Stimulated activated memory B cell treated with anti-CD40 and anti-IgM and Interleukin-4, amounts not matched to agents 10 μg/mL and 1 μg/mL and 100 μg/mL, for 72 hours (primary cell): ENCODE measurements around the gene ITGB3.

Experiments used
- ATAC-seq: fragments of 150-1000 bp; cut with Tn5 transposase; 2 replicates; pipeline ENCODE4 v1.10.0; 2021
- H3K27ac Mint-ChIP-seq: one replicate; pipeline ENCODE4 v1.8.0; 2022; ENCODE audit warnings: mild to moderate bottlenecking, mixed read lengths
- H3K27me3 Mint-ChIP-seq: one replicate; pipeline ENCODE4 v1.8.0; 2022; ENCODE audit warnings: mixed read lengths
- H3K36me3 Mint-ChIP-seq: one replicate; pipeline ENCODE4 v1.8.0; 2022; ENCODE audit warnings: mixed read lengths
- H3K4me1 Mint-ChIP-seq: one replicate; pipeline ENCODE4 v1.8.0; 2022; ENCODE audit warnings: mixed read lengths
- H3K4me3 Mint-ChIP-seq: one replicate; pipeline ENCODE4 v1.8.0; 2022; ENCODE audit warnings: mild to moderate bottlenecking, moderate library complexity, mixed read lengths
- H3K9me3 Mint-ChIP-seq: one replicate; pipeline ENCODE4 v1.8.0; 2022; ENCODE audit warnings: mixed read lengths

ITGB3 gene

DNA sequence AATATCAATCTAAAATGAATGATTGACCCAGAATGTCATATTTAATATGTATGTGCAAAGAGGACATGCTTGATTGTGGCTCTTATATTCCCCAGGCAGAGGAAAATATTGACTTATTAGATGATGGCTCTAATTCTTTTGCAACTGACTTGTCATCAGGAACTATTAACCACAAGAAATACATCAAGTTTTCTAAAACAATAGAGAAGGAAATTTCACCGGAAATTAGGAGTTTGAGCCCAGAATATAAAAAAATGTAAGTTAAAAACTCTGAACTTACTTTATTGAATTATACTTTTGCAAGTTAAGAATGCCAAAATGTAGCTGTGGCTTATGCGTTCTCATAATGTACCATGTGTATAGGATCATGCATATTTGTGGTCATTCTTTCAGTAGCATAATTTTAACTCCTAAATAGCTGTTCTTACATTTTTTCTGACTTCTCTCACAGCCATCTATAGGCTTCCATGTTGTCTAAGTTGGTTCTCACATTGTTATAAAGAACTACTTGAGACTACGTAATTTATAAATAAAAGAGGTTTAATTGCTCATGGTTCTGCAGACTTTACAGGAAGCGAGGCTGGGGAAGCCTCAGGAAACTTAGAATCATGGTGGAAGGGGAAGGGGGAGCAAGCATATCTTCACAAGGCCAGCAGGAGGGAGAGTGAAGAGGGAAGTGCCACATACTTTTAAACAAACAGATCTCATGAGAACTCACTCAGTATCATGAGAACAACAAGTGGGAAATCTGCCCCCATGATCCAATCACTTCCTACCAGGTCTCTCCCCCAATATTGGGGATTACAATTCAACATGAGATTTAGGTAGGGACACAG is 81.7 kb downstream of the ITGB3 start:
- no peak for ATAC-seq
- Mint-ChIP-seq H3K4me1 (no peaks in the 10 kb centered on the region), H3K4me3 (no peak overlapping the region), H3K27ac (no peak overlapping the region), H3K36me3 (peaks cover 70% of the 10 kb centered on the region), H3K9me3 (peaks cover 3% of the 10 kb centered on the region), H3K27me3 (no peaks in the 10 kb centered on the region)

DNA sequence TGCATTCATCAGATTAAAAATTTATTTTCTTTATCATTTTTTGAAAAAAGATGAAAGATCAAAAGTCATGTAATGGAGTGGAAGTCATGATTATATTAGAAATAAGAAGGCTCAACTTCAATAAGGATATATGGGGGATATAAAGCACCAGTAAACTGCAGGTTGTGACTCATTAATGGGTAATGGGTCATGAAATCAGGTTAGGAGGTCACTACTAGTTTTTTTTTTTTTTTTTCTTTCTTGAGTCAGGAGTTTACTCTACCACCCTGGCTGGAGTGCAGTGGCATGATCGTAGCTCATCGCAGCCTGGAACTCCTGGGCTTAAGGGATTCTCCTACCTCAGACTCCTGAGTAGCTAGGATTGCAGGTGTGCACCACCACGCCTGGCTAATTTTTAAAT is 84.4 kb downstream of the ITGB3 start:
- H3K9me3 Mint-ChIP-seq: peaks cover 6% of the 10 kb centered on the region
- H3K27me3 Mint-ChIP-seq: no peaks in the 10 kb centered on the region
- H3K27ac Mint-ChIP-seq: no peak overlapping the region
- H3K36me3 Mint-ChIP-seq: peaks cover 56% of the 10 kb centered on the region
- H3K4me1 Mint-ChIP-seq: no peaks in the 10 kb centered on the region
- ATAC-seq: no peak
- no peak overlapping the region for H3K4me3 Mint-ChIP-seq

DNA sequence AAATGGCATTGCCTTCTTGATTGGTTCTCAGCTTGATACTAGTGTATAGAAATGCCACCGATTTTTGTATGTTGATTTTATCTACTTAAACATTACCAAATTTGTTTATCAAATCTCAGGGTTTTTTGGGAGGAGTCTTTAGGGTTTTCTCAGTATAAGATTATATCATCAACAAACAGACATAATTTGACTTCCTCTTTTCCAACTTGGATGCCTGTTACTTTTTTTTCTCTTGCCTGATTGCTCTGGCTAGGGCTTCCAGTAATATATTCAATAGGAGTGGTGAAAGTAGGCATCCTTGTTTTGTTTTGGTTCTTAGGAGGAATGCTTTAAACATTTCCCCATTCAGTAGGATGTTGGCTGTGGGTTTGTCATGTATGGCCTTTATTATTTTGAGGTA is 99.2 kb downstream of the ITGB3 start:
- no peak for ATAC-seq
- no peak overlapping the region for H3K27ac Mint-ChIP-seq
- H3K27me3 Mint-ChIP-seq: no peaks in the 10 kb centered on the region
- H3K4me1 Mint-ChIP-seq: peaks cover 7% of the 10 kb centered on the region
- H3K36me3 Mint-ChIP-seq: peaks cover 47% of the 10 kb centered on the region
- H3K4me3 Mint-ChIP-seq: no peak overlapping the region
- no peaks in the 10 kb centered on the region for H3K9me3 Mint-ChIP-seq

DNA sequence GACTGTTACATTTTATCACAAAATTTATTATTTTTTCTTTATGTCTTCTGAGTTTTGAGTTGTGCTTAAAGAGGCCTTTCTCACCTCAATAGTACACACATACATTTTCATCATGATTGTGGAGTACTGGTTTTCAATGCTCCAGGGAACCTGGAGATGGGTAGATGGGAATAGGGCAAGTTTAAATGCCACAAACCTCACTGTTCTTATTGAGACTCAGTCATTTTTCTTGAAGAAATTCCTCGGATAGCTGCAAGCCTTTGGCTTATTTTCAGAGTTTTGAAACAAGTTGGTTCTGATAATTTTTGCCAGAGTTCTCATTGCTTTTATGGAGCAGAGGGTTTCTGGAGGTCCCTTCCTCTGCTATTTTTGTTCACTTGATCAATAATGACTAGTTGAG is 105.0 kb downstream of the ITGB3 start:
- ATAC-seq: no peak

More for the DNA sequence above, 105.0 kb downstream of the ITGB3 start:
- no peaks in the 10 kb centered on the region for H3K27me3 Mint-ChIP-seq
- H3K27ac Mint-ChIP-seq: no peak overlapping the region
- peaks cover 41% of the 10 kb centered on the region for H3K36me3 Mint-ChIP-seq
- no peak overlapping the region for H3K4me3 Mint-ChIP-seq
- peaks cover 4% of the 10 kb centered on the region for H3K4me1 Mint-ChIP-seq
- no peaks in the 10 kb centered on the region for H3K9me3 Mint-ChIP-seq
